Breast epithelium (tissue), 3 donors: ENCODE measurements around the gene ADAMTS19.

Experiments used
- CTCF ChIP-seq, 3 donors: fragments of 450-650 bp; IDR thresholded peaks; one replicate each; pipeline ENCODE4 v1.5.1; 2016 to 2017; ENCODE audit warnings: antibody characterized with exemption in 3 of 3, mild to moderate bottlenecking in 3 of 3, moderate library complexity in 3 of 3
- POLR2AphosphoS5 ChIP-seq, 3 donors: sonication (generic); formaldehyde crosslinking; IDR thresholded peaks; one replicate each; pipeline ENCODE4 v1.6.1; 2017; ENCODE audit warnings: antibody characterized with exemption in 3 of 3

- TF ChIP-seq CTCF (IDR thresholded peaks at IDR 0.05) (no peak), POLR2AphosphoS5 (IDR thresholded peaks at IDR 0.05) (no peak)
Observed at GRCh38 chr5:129440424-129440823, 19.7 kb upstream of the ADAMTS19 start.
